A549 (cell line): Measurements from ENCODE around the gene KLHL2. TPM values are rescaled to one million over a fixed set of nuclear protein-coding genes. Genes with fewer than 3 reads are reported as not detected.

Experiments
- ATAC-seq, 2 experiments: fragments of 200-7000 bp in 1 of 2; fragments of >200 bp in 1 of 2; cut with Nextera tagmentation in 1 of 2; cut with Tn5 transposase in 1 of 2; 3 replicates each; pipeline versions ENCODE4 v1.8.0 to v1.9.1; 2018 to 2020; ENCODE audit warnings: mild to moderate bottlenecking in 1 of 2, moderate library complexity in 1 of 2
- CTCF ChIA-PET: fragments of 300-600 bp; sonication (Branson Sonifier 250); formaldehyde crosslinking; extraction: SDS; loops from one replicate; lab custom pipeline; 2021; ENCODE audit warnings: antibody characterized with exemption, inconsistent platforms; lab: Yijun Ruan, JAX
- POLR2A ChIA-PET: fragments of 350-600 bp; formaldehyde crosslinking; extraction: SDS; loops from one replicate; lab custom pipeline; 2021; ENCODE audit warnings: antibody characterized with exemption, inconsistent platforms; lab: Yijun Ruan, JAX
- DNase-seq, 2 experiments: peaks; one replicate each; pipeline versions ENCODE4 v3.0.0 to v3.0.0-alpha.2; 2011 to 2016; ENCODE audit warnings: low read depth in 1 of 2, low spot score in 1 of 2
- FAIRE-seq: peaks from 2 replicates; lab custom pipeline; 2011; peaks lifted over from hg19 to GRCh38; lab: Jason Lieb, UNC
- H3K27ac ChIP-seq, 2 experiments: fragments of >200 bp; sonication (Bioruptor Twin); formaldehyde crosslinking; 3 replicates each; pipeline ENCODE4 v1.5.1; 2016 to 2017
- H3K4me1 ChIP-seq: fragments of >200 bp; sonication (Bioruptor Twin); formaldehyde crosslinking; 3 replicates; pipeline ENCODE4 v1.6.1; 2016
- H3K4me2 ChIP-seq: fragments of >200 bp; sonication (Bioruptor Twin); formaldehyde crosslinking; 3 replicates; pipeline ENCODE4 v1.6.1; 2016
- H3K4me3 ChIP-seq: fragments of >200 bp; sonication (Bioruptor Twin); formaldehyde crosslinking; 3 replicates; pipeline ENCODE4 v1.5.1; 2016
- H3K9me3 ChIP-seq: fragments of >200 bp; sonication (Bioruptor Twin); formaldehyde crosslinking; 3 replicates; pipeline ENCODE4 v1.6.1; 2016
- ATOH8 ChIP-seq: fragments of 250-450 bp; sonication (Bioruptor Pico); IDR thresholded peaks from 2 replicates; pipeline ENCODE4 v1.5.0; 2020; ENCODE audit warnings: low read depth, mild to moderate bottlenecking, moderate library complexity
- BCL3 ChIP-seq: fragments of >200 bp; sonication (Bioruptor Twin); formaldehyde crosslinking; IDR thresholded peaks from 3 replicates; pipeline ENCODE4 v1.6.1; 2016
- BHLHE40 ChIP-seq: IDR thresholded peaks from 2 replicates; pipeline ENCODE4 v1.6.1; 2012; ENCODE audit warnings: low read depth, low read length, inconsistent platforms
- CBX8 ChIP-seq: fragments of 200-600 bp; sonication (generic); IDR thresholded peaks from 2 replicates; pipeline ENCODE4 v1.6.1; 2016
- CEBPB ChIP-seq, 2 experiments: fragments of >200 bp in 1 of 2; sonication (Bioruptor Twin) in 1 of 2; formaldehyde crosslinking in 1 of 2; IDR thresholded peaks; 2 replicates each; pipeline ENCODE4 v1.6.1; 2012 to 2016
- EP300 ChIP-seq, 2 experiments: fragments of >200 bp; sonication (Bioruptor Twin); formaldehyde crosslinking; IDR thresholded peaks; 2 replicates in 1 of 2; 3 replicates in 1 of 2; pipeline ENCODE4 v1.6.1; 2016 to 2017
- FOSB ChIP-seq: fragments of 250-450 bp; sonication (Bioruptor Pico); IDR thresholded peaks from 2 replicates; pipeline ENCODE4 v1.5.0; 2020; ENCODE audit warnings: mild to moderate bottlenecking, moderate library complexity
- FOXS1 ChIP-seq: fragments of 250-450 bp; sonication (Bioruptor Pico); IDR thresholded peaks from 2 replicates; pipeline ENCODE4 v1.5.0; 2020; ENCODE audit warnings: mild to moderate bottlenecking, moderate library complexity
- GATA3 ChIP-seq: IDR thresholded peaks from 2 replicates; pipeline ENCODE4 v1.6.1; 2012; ENCODE audit warnings: borderline replicate concordance
- HOXB13 ChIP-seq: fragments of 250-450 bp; sonication (Bioruptor Pico); IDR thresholded peaks from 2 replicates; pipeline ENCODE4 v1.5.0; 2020; ENCODE audit warnings: low read depth, mild to moderate bottlenecking, moderate library complexity
- JUNB ChIP-seq: fragments of >200 bp; sonication (Bioruptor Twin); formaldehyde crosslinking; IDR thresholded peaks from 2 replicates; pipeline ENCODE4 v1.6.1; 2016
- KDM1A ChIP-seq: fragments of 200-600 bp; sonication (generic); IDR thresholded peaks from 2 replicates; pipeline ENCODE4 v1.6.1; 2016; ENCODE audit warnings: low read depth, mild to moderate bottlenecking
- MAZ ChIP-seq: fragments of 150-350 bp; IDR thresholded peaks from 2 replicates; pipeline ENCODE4 v1.6.1; 2014; ENCODE audit warnings: antibody characterized with exemption, low read depth, low read length, borderline replicate concordance
- MYC ChIP-seq: IDR thresholded peaks from 2 replicates; pipeline ENCODE4 v1.6.1; 2012; ENCODE audit warnings: mild to moderate bottlenecking, inconsistent platforms, low read length, improper control_type of control experiment, borderline replicate concordance
- NFE2L2 ChIP-seq: fragments of 150-350 bp; conservative IDR thresholded peaks from 2 replicates; pipeline ENCODE4 v1.6.1; 2014; ENCODE audit warnings: low read length
- NPAS2 ChIP-seq: fragments of 250-450 bp; sonication (Bioruptor Pico); IDR thresholded peaks from 2 replicates; pipeline ENCODE4 v1.8.0; 2022; ENCODE audit warnings: mild to moderate bottlenecking, moderate library complexity, borderline replicate concordance
- NR3C1 ChIP-seq: fragments of >200 bp; sonication (Bioruptor Twin); formaldehyde crosslinking; IDR thresholded peaks from 3 replicates; pipeline ENCODE4 v1.6.1; 2017
- POLR2AphosphoS2 ChIP-seq: conservative IDR thresholded peaks from 2 replicates; pipeline ENCODE4 v1.6.1; 2012; ENCODE audit warnings: low read length, improper control_type of control experiment, inconsistent platforms
- RAD21 ChIP-seq, 2 experiments: fragments of >200 bp in 1 of 2; sonication (Bioruptor Twin) in 1 of 2; formaldehyde crosslinking in 1 of 2; IDR thresholded peaks in 1 of 2; conservative IDR thresholded peaks in 1 of 2; 2 replicates in 1 of 2; 3 replicates in 1 of 2; pipeline ENCODE4 v1.6.1; 2012 to 2018; ENCODE audit warnings: inconsistent platforms in 1 of 2
- RARB ChIP-seq: fragments of 250-450 bp; sonication (Bioruptor Pico); IDR thresholded peaks from 2 replicates; pipeline ENCODE4 v1.8.0; 2021; ENCODE audit warnings: mild to moderate bottlenecking, moderate library complexity
- RCOR1 ChIP-seq: fragments of 150-350 bp; IDR thresholded peaks from 2 replicates; pipeline ENCODE4 v1.6.1; 2014; ENCODE audit warnings: antibody characterized with exemption, low read length, low read depth
- SMC3 ChIP-seq: fragments of >200 bp; sonication (Bioruptor Twin); formaldehyde crosslinking; IDR thresholded peaks from 3 replicates; pipeline ENCODE4 v1.6.1; 2018; ENCODE audit warnings: inconsistent platforms
- SREBF2 ChIP-seq: fragments of 450-650 bp; IDR thresholded peaks from 2 replicates; pipeline ENCODE4 v1.6.1; 2014; ENCODE audit warnings: mild to moderate bottlenecking, moderate library complexity
- TFCP2L1 ChIP-seq: fragments of 250-450 bp; sonication (Bioruptor Pico); IDR thresholded peaks from 2 replicates; pipeline ENCODE4 v1.5.0; 2021; ENCODE audit warnings: mild to moderate bottlenecking
- ZC3H11A ChIP-seq: fragments of 450-650 bp; IDR thresholded peaks from 2 replicates; pipeline ENCODE4 v1.6.1; 2014; ENCODE audit warnings: antibody characterized with exemption, mild to moderate bottlenecking
- ZFP36 ChIP-seq: fragments of 450-650 bp; IDR thresholded peaks from 2 replicates; pipeline ENCODE4 v1.6.1; 2014; ENCODE audit warnings: borderline replicate concordance; ENCODE audit not compliant: partially characterized antibody
- ZNF302 ChIP-seq: fragments of 250-450 bp; sonication (Bioruptor Pico); IDR thresholded peaks from 2 replicates; pipeline ENCODE4 v1.9.0; 2021; ENCODE audit warnings: inconsistent platforms, mild to moderate bottlenecking, moderate library complexity
- WGBS: methylation state at CpG from one replicate; pipeline ENCODE4 v1.1.6; 2017; ENCODE audit errors: missing lambda C conversion rate; 5-methylcytosine and 5-hydroxymethylcytosine counted together
- polyA plus RNA-seq, 4 experiments: library from polyadenylated mRNA; depleted of rRNA in 3 of 4; stranded (reverse); fragments of >200 nt; fragmentation: RNase III in 1 of 4; extraction: RNeasy Plus Mini Kit Qiagen cat#74134 plus additional on column Dnase treatment in 1 of 4; gene quantifications; 2 replicates in 3 of 4; 3 replicates in 1 of 4; pipeline ENCODE4 v1.2.3, GENCODE V29; 2011 to 2017
- TF ChIP-seq, protein P1 (sequence below): fragments of 200-600 bp; sonication (generic); IDR thresholded peaks from 2 replicates; pipeline ENCODE4 v1.6.1; 2016; ENCODE audit warnings: antibody characterized with exemption, mild to moderate bottlenecking, moderate library complexity
- TF ChIP-seq, protein P2 (sequence below): fragments of >200 bp; sonication (Bioruptor Twin); formaldehyde crosslinking; IDR thresholded peaks from 2 replicates; pipeline ENCODE4 v1.6.1; 2016

KLHL2 gene
- polyA plus RNA-seq, 2 of the 4 experiments (the other 2 are of a cell fraction), result 13.6 to 21.6 TPM

DNA sequence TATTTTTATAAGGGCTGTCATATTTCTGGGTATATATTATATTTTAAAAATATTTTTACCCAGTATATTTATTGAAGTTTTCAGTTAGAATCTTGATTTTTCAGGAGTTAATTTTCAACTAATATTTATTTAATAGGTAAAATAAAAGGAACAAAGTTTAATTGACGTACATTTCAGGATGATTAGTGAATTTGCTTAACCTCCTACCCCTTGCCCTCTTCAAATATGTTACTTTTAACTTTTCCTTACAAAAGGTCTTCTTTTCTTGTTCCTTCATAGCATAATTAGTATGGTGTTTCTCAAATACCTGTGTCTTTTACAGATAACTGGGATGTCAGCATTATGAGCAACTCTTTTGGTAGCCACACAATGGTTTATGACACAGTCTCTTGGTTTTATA, 95.3 kb downstream of the KLHL2 start:
- Histone ChIP-seq H3K4me3 (no peak overlapping the region), H3K4me1 (peaks cover 3% of the 10 kb centered on the region; the same call in 1 of the 3 replicates), H3K27ac (no peak overlapping the region), H3K4me2 (no peak overlapping the region), H3K9me3 (no peaks in the 10 kb centered on the region)
- no peak for TF ChIP-seq MAZ
- TF ChIP-seq CEBPB (IDR thresholded peaks at IDR 0.05), result no peak
- TF ChIP-seq ATOH8, result no peak
- TF ChIP-seq ZC3H11A, result no peak
- ATAC-seq, result no peak
- 89% methylated on average over 1 of the region's 1 CpG for WGBS
- ChIA-PET CTCF (no interaction called here), POLR2A (no interaction called here)
- no peak for DNase-seq
- FAIRE-seq, result no peak

- FAIRE-seq, result no peak
- no peak overlapping the region for H3K27ac ChIP-seq
Measured at GRCh38 chr4:165308166-165308565, 100.8 kb downstream of the KLHL2 start.

GRCh38 chr4:165308606-165309005, 101.2 kb downstream of the KLHL2 start:
- no peak overlapping the region for H3K27ac ChIP-seq
- H3K9me3 ChIP-seq, result 0 out of 3 replicates have a peak, but pooled peaks cover 4% of the 10 kb centered on the region
- 81% methylated on average over 2 of the region's 2 CpGs for WGBS
- CTCF ChIA-PET, result no interaction called here
- no peak overlapping the region for H3K4me3 ChIP-seq
- H3K4me1 ChIP-seq, result 0 out of 3 replicates have a peak, but pooled peaks cover 3% of the 10 kb centered on the region
- H3K4me2 ChIP-seq, result no peak overlapping the region
- POLR2A ChIA-PET, result no interaction called here
- FAIRE-seq, result no peak
- ATAC-seq, result no peak
- DNase-seq, result no peak
- no peak for TF ChIP-seq MYC
- no peak for TF ChIP-seq NPAS2 (CRISPR knock-in tag)
- no peak for TF ChIP-seq POLR2AphosphoS2
- TF ChIP-seq SMC3, result no peak
- TF ChIP-seq GATA3, result no peak
- TF ChIP-seq RAD21 (conservative IDR thresholded peaks at IDR 0.05 in 1 of 2, IDR thresholded peaks at IDR 0.05 in 1 of 2), result no peak
- no peak for TF ChIP-seq FOSB (CRISPR knock-in tag)
- no peak for TF ChIP-seq RARB (CRISPR knock-in tag)
- TF ChIP-seq BCL3, result no peak
- TF ChIP-seq HOXB13 (CRISPR knock-in tag), result no peak
- no peak for TF ChIP-seq ZFP36
- TF ChIP-seq NFE2L2, result no peak
- TF ChIP-seq EP300 (IDR thresholded peaks at IDR 0.05), result no peak
- TF ChIP-seq SREBF2, result no peak

More at GRCh38 chr4:165308166-165308565, 100.8 kb downstream of the KLHL2 start:
- 0 out of 3 replicates have a peak, but pooled peaks cover 4% of the 10 kb centered on the region for H3K9me3 ChIP-seq
- ATAC-seq (no peak), DNase-seq (no peak)
- ChIA-PET CTCF (no interaction called here), POLR2A (no interaction called here)
- TF ChIP-seq NPAS2 (CRISPR knock-in tag) (no peak), TFCP2L1 (no peak), NR3C1 (no peak), JUNB (no peak), SMC3 (no peak), KDM1A (no peak), BHLHE40 (no peak), ZNF302 (CRISPR knock-in tag) (no peak), ATOH8 (no peak), FOXS1 (CRISPR knock-in tag) (no peak), CBX8 (no peak), RCOR1 (no peak)
- TF ChIP-seq, protein P1, sequence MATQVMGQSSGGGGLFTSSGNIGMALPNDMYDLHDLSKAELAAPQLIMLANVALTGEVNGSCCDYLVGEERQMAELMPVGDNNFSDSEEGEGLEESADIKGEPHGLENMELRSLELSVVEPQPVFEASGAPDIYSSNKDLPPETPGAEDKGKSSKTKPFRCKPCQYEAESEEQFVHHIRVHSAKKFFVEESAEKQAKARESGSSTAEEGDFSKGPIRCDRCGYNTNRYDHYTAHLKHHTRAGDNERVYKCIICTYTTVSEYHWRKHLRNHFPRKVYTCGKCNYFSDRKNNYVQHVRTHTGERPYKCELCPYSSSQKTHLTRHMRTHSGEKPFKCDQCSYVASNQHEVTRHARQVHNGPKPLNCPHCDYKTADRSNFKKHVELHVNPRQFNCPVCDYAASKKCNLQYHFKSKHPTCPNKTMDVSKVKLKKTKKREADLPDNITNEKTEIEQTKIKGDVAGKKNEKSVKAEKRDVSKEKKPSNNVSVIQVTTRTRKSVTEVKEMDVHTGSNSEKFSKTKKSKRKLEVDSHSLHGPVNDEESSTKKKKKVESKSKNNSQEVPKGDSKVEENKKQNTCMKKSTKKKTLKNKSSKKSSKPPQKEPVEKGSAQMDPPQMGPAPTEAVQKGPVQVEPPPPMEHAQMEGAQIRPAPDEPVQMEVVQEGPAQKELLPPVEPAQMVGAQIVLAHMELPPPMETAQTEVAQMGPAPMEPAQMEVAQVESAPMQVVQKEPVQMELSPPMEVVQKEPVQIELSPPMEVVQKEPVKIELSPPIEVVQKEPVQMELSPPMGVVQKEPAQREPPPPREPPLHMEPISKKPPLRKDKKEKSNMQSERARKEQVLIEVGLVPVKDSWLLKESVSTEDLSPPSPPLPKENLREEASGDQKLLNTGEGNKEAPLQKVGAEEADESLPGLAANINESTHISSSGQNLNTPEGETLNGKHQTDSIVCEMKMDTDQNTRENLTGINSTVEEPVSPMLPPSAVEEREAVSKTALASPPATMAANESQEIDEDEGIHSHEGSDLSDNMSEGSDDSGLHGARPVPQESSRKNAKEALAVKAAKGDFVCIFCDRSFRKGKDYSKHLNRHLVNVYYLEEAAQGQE, result no peak
- TF ChIP-seq, protein P2, sequence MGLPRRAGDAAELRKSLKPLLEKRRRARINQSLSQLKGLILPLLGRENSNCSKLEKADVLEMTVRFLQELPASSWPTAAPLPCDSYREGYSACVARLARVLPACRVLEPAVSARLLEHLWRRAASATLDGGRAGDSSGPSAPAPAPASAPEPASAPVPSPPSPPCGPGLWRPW, result no peak
- TF ChIP-seq, all 56 proteins: peak for 0
- WGBS, result 92% methylated on average over 1 of the region's 1 CpG
- H3K4me1 ChIP-seq, result 0 out of 3 replicates have a peak, but pooled peaks cover 3% of the 10 kb centered on the region
- no peak overlapping the region for H3K4me2 ChIP-seq
- no peak overlapping the region for H3K4me3 ChIP-seq
